Measurements from ENCODE around the gene KRTAP5-5. TPM values are rescaled to one million over a fixed set of nuclear protein-coding genes. Genes with fewer than 3 reads are reported as not detected.

KRTAP5-5 gene
- total and polyA plus RNA-seq, 10 of the 15 experiments (the other 5 are each of a cell fraction or from before 2014, with no cell fraction given): not detected

DNA sequence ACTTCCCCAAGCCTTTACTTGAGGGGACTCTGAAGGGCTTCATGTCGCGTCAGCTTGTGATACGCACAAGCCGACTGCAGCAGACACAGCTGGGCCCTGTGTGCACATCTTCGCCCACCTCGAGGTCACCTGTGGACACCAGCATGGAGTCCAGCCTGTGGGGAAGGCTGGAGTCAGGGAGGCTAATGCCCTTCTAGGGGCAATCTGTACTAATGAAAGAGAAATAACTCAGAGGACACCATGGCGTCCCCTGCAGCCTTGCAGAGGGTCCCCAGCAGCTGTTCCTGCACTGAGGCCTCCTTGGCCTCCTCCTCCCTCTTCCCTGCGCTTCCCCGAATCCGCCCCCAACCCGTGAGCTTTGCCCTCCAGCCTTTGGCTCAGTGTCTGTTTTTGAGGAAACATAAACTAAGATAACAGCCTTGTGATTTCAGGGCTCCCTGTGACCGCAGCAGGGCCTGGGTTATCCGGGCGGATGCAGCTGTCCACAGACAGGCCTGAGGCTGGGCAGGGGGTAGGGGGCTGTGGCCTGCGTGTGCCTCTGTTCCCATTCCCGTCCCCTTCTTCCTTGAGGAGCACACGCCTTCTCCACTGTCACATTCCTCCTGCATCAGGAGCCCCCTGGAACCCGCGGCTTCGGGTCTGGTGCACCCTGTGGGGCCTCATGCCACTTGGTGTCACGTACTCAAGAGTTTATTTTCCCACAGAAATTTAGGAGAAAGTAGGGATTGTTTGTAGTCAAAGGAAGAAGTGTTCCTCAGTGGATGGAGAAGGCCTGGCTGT is 25.0 kb downstream of the KRTAP5-5 start:
- in situ Hi-C loops (cut with MboI): no loop called here
- DNase-seq (ENCODE audit: low read depth, low spot score) (no peak), FAIRE-seq (no peak), ATAC-seq (no peak)
- Histone ChIP-seq H3K36me3 (ENCODE audit: control insufficient read depth in 2 of 2, insufficient read depth in 2 of 2, low read length in 1 of 2) (no peaks in the 10 kb centered on the region), H3K4me2 (ENCODE audit: control insufficient read depth, insufficient read depth) (no peak overlapping the region), H3K27ac (ENCODE audit: control insufficient read depth, insufficient read depth) (no peak overlapping the region), H2AFZ (ENCODE audit: control insufficient read depth, low read depth, low read length) (no peak overlapping the region), H3K79me2 (ENCODE audit: control insufficient read depth, insufficient read depth, low read length) (no peaks in the 10 kb centered on the region), H3K4me1 (ENCODE audit: control insufficient read depth, insufficient read depth, low read length) (no peaks in the 10 kb centered on the region), H3K9me3 (replicated peaks; ENCODE audit: control insufficient read depth, insufficient read depth, low read length) (no peaks in the 10 kb centered on the region), H4K20me1 (ENCODE audit: control insufficient read depth, insufficient read depth) (no peaks in the 10 kb centered on the region), H3K27me3 (replicated peaks in 1 of 2; ENCODE audit: control insufficient read depth in 2 of 2, insufficient read depth in 2 of 2, low read length in 1 of 2) (peaks cover 0 to 3% of the 10 kb centered on the region in 2 experiments; a peak in 3 of 4 replicates), H3K4me3 (no peak overlapping the region), H3K9ac (ENCODE audit: control insufficient read depth, insufficient read depth, low read length) (no peak overlapping the region)
- ChIA-PET RAD21 (ENCODE audit: unreplicated experiment) (interaction anchor here (2.6 kb wide), 1 partner anchor 497 kb away, joined by 11 read pairs; no protein-coding TSS in a partner anchor), POLR2A (no interaction called here), CTCF (interaction anchor here (2.6 to 3.7 kb wide), 2 partner anchors 177 to 347 kb away, joined by 17 to 56 read pairs; partner anchors contain the start of gene SYT8), SMC1A (ENCODE audit: uncharacterized antibody, unreplicated experiment) (no interaction called here)
- TF ChIP-seq FOS (IDR thresholded peaks at IDR 0.05; ENCODE audit: borderline replicate concordance, extremely low read depth, insufficient read length) (no peak), IKZF2 (IDR thresholded peaks at IDR 0.05) (no peak), RFX5 (IDR thresholded peaks at IDR 0.05; ENCODE audit: low read depth, low read length) (no peak), HDAC2 (IDR thresholded peaks at IDR 0.05) (no peak), MTA3 (IDR thresholded peaks at IDR 0.05; ENCODE audit: borderline replicate concordance, low read length) (no peak)
- no TSS peak for BruUV-seq (replicated peaks)
- WGBS (ENCODE audit: insufficient coverage, insufficient replicate concordance, low lambda C conversion rate, missing lambda C conversion rate): 27% methylated on average over 21 of the region's 21 CpGs
- intact Hi-C loops (cut with micrococcal nuclease; ENCODE audit: unreplicated experiment): loop anchor here (5.0 kb wide), 2 partner anchors 38 to 178 kb away; partner anchors contain the start of gene SYT8
